Lower lobe of right lung (tissue), 2 donors: ENCODE data around the gene FXYD3. TPM values are rescaled to one million over a fixed set of nuclear protein-coding genes. Genes with fewer than 3 reads are reported as not detected.

Source experiments
- ATAC-seq, 2 donors: fragments of 200-7000 bp; cut with Tn5 transposase; one replicate each; pipeline ENCODE4 v1.9.1; 2020 to 2022; ENCODE audit warnings: mild to moderate bottlenecking in 2 of 2, moderate library complexity in 2 of 2
- DNase-seq: peaks from one replicate; pipeline ENCODE4 v3.0.0-alpha.2; 2020
- H3K27ac ChIP-seq: fragments of 200-600 bp; one replicate; pipeline ENCODE4 v1.8.0; 2022
- H3K27me3 ChIP-seq: fragments of 200-600 bp; one replicate; pipeline ENCODE4 v1.8.0; 2022; ENCODE audit warnings: low read depth
- H3K36me3 ChIP-seq: fragments of 200-600 bp; one replicate; pipeline ENCODE4 v1.8.0; 2022; ENCODE audit warnings: mild to moderate bottlenecking
- H3K4me1 ChIP-seq: fragments of 200-600 bp; one replicate; pipeline ENCODE4 v1.8.0; 2022
- H3K4me3 ChIP-seq: fragments of 200-600 bp; one replicate; pipeline ENCODE4 v1.8.0; 2022; ENCODE audit warnings: mild to moderate bottlenecking
- H3K9me3 ChIP-seq: fragments of 200-600 bp; one replicate; pipeline ENCODE4 v1.8.0; 2022
- CTCF ChIP-seq: fragments of 200-600 bp; IDR thresholded peaks from one replicate; pipeline ENCODE4 v1.8.0; 2022; ENCODE audit warnings: antibody characterized with exemption, mild to moderate bottlenecking
- intact Hi-C: fragments of 100-400 bp; cut with DNase I; formaldehyde crosslinking; loops from one replicate; pipeline ENCODE4 v1.11.0; 2022
- total RNA-seq: library from RNA; stranded (reverse); fragmentation: NEBNext Ultra II Directional; extraction: Animal tissue kit (Norgen Biotek cat#: 25700); gene quantifications from one replicate; pipeline ENCODE4 v1.2.1, GENCODE V29; 2021
- donor health status: DM: no; HTN: yes; CAD: no; lungs with severe emphysema.

Gene FXYD3
- total RNA-seq, 1 donor from 2014 or later = 135 TPM

- ATAC-seq (no peak), DNase-seq (no peak)
- H3K27ac ChIP-seq = peak overlapping the region; percentile 79
These were observed 4.0 kb downstream of the FXYD3 start for GRCh38 chr19:35119578-35120155.

GRCh38 chr19:35120492-35120891 lies 4.9 kb downstream of the FXYD3 start:
- peaks cover 22% of the 10 kb centered on the region for H3K4me1 ChIP-seq
- no peak for DNase-seq
- no peak for TF ChIP-seq CTCF
- H3K4me3 ChIP-seq = no peak overlapping the region
- no peaks in the 10 kb centered on the region for H3K36me3 ChIP-seq
- intact Hi-C loops = no loop called here
- no peak for ATAC-seq
- H3K27me3 ChIP-seq = no peaks in the 10 kb centered on the region
- no peaks in the 10 kb centered on the region for H3K9me3 ChIP-seq
- H3K27ac ChIP-seq = no peak overlapping the region

More at GRCh38 chr19:35119578-35120155, 4.0 kb downstream of the FXYD3 start:
- no peak for TF ChIP-seq CTCF
- Histone ChIP-seq H3K36me3 (no peaks in the 10 kb centered on the region), H3K27me3 (no peaks in the 10 kb centered on the region), H3K4me1 (peaks cover 23% of the 10 kb centered on the region), H3K9me3 (no peaks in the 10 kb centered on the region), H3K4me3 (peak overlapping the region; percentile 39)
- intact Hi-C loops = no loop called here

DNA sequence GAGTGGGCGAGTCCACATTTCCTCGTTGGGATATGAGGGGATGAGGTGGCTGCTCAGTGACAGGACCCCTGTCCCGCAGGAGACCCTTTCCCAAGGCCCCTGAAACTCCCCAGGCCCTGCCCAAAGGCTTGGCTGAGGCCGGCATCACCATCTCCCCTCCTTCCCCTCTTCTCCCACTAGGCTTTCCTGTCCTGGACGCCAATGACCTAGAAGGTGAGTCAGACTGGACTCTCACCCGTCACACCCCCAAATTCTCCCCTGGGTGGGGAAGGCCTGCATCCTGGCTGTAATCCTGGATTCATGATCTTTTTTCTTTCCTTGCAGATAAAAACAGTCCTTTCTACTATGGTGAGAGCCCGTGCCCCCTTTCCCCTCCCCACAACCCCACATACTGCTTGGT lies 5.3 kb downstream of the FXYD3 start:
- DNase-seq (no peak), ATAC-seq (no peak)
- Histone ChIP-seq H3K9me3 (no peaks in the 10 kb centered on the region), H3K27me3 (no peaks in the 10 kb centered on the region), H3K36me3 (no peaks in the 10 kb centered on the region), H3K4me1 (peaks cover 22% of the 10 kb centered on the region), H3K4me3 (no peak overlapping the region), H3K27ac (no peak overlapping the region)
- no peak for TF ChIP-seq CTCF
- intact Hi-C loops = no loop called here

DNA sequence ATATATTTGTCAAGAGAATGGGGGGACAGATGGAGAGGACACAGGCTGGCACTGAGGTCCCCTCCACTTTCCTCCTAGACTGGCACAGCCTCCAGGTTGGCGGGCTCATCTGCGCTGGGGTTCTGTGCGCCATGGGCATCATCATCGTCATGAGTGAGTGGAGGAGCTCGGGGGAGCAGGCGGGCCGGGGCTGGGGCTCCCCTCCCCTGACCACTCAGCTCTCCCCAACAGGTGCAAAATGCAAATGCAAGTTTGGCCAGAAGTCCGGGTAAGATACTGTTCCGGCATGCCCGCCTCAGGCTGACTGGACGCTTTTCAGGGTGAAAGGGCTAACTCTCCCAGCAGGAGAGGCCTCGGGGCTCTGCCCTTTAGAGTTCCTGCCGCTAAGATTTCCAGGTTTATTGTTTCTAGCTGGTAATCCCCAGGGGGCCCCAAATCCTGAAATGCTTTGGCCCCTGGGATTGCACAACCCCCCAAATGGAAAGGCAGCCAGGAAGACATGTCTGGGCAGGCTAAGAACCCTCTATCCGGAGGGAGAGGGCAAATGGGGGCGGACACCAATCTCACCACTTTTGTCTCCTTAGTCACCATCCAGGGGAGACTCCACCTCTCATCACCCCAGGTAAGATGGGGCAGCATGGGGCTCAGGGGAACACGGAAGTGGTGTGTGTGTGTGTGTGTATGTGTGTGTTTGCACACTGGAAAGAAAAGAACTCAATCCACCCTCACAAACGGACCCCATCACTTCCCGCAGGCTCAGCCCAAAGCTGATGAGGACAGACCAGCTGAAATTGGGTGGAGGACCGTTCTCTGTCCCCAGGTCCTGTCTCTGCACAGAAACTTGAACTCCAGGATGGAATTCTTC lies 7.3 kb downstream of the FXYD3 start:
- no peak for TF ChIP-seq CTCF
- no peaks in the 10 kb centered on the region for H3K9me3 ChIP-seq
- peak overlapping the region; percentile 78 for H3K27ac ChIP-seq
- H3K36me3 ChIP-seq = no peaks in the 10 kb centered on the region
- H3K27me3 ChIP-seq = no peaks in the 10 kb centered on the region
- intact Hi-C loops = no loop called here
- peaks cover 22% of the 10 kb centered on the region for H3K4me1 ChIP-seq
- ATAC-seq = no peak
- DNase-seq = no peak
- no peak overlapping the region for H3K4me3 ChIP-seq

- ATAC-seq = peak; percentile 24 to 35
- H3K9me3 ChIP-seq = no peaks in the 10 kb centered on the region
- H3K36me3 ChIP-seq = no peaks in the 10 kb centered on the region
- no peaks in the 10 kb centered on the region for H3K27me3 ChIP-seq
- no peak for TF ChIP-seq CTCF
- no peak overlapping the region for H3K4me3 ChIP-seq
- no peak for DNase-seq
- H3K4me1 ChIP-seq = peaks cover 22% of the 10 kb centered on the region
- H3K27ac ChIP-seq = peak overlapping the region; percentile 78
- intact Hi-C loops = no loop called here
These were observed 8.0 kb downstream of the FXYD3 start for GRCh38 chr19:35123573-35123972.
